Kidney epithelial cell (primary cell): Measurements from ENCODE around the gene CHRNB1. TPM values are rescaled to one million over a fixed set of nuclear protein-coding genes. Genes with fewer than 3 reads are reported as not detected.

Experiments used
- DNase-seq: peaks from one replicate; pipeline ENCODE4 v3.0.0-alpha.2; 2010; ENCODE audit warnings: low read depth
- H3K27me3 ChIP-seq: 2 replicates; pipeline ENCODE4 v1.6.0; 2011; ENCODE audit warnings: low read length; ENCODE audit not compliant: control insufficient read depth, insufficient read depth
- H3K36me3 ChIP-seq: 2 replicates; pipeline ENCODE4 v1.5.1; 2011; ENCODE audit warnings: low read length; ENCODE audit not compliant: control insufficient read depth, insufficient read depth
- H3K4me3 ChIP-seq: 2 replicates; pipeline ENCODE4 v1.5.1; 2011; ENCODE audit warnings: low read depth, mild to moderate bottlenecking, control low read depth, low read length
- total RNA-seq: library from RNA; depleted of rRNA; stranded (reverse); fragments of >200 nt; gene quantifications from 2 replicates; pipeline ENCODE4 v1.2.3, GENCODE V29; 2015
- TF ChIP-seq, protein P1 (sequence below): IDR thresholded peaks from 2 replicates; pipeline ENCODE4 v1.5.1; 2011; ENCODE audit warnings: mild to moderate bottlenecking, moderate library complexity, low read length, control low read depth, inconsistent platforms; ENCODE audit not compliant: insufficient read depth, poor library complexity, severe bottlenecking

Gene CHRNB1
- total RNA-seq, 1 donor from 2014 or later, result 21.6 TPM

DNA sequence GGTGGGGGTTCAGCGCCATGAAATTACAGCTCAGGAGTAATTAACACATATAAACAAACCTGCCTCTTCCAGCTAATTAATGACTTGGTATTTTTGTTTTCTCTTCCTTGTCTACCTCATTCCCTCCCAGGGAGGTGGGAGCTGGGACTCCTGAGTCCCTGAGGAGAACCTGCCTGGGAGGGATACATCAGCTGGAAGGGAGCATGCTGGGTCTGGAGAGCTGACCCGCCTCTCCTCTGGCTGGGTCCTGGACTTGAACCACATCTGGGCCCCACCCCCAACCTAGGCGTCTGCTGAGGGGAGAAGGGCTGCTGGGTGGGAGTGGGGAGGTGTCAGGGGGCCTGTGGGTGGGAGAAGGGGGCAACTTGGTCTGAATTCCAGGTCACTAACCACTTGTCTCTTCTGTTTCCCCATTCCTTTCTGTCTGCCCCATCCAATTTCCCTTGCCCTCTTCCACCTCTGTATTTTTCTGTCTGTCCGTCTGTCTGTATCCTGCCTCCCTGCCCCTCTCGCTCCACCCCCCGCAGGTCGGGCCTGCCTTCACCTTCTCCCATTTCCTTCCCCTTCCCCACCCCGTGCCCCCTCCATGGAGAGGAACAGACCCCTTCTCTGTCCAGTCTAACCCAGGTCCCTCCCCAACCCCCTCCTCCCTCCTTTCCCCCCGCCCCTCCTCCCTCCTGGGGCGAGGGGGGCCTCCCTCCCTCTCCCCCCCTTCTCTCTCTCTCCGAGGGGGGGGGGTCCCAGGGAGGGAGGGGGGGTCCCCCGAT is 37.2 kb upstream of the CHRNB1 start, which contains the start of gene NLGN2:
Gene NLGN2 (plus strand): TSS at position 361 of the 767 bp plus-strand sequence. CDS start 411 bp downstream, outside the sequence.
- H3K36me3 ChIP-seq, result no peaks in the 10 kb centered on the region
- TF ChIP-seq, protein P1, sequence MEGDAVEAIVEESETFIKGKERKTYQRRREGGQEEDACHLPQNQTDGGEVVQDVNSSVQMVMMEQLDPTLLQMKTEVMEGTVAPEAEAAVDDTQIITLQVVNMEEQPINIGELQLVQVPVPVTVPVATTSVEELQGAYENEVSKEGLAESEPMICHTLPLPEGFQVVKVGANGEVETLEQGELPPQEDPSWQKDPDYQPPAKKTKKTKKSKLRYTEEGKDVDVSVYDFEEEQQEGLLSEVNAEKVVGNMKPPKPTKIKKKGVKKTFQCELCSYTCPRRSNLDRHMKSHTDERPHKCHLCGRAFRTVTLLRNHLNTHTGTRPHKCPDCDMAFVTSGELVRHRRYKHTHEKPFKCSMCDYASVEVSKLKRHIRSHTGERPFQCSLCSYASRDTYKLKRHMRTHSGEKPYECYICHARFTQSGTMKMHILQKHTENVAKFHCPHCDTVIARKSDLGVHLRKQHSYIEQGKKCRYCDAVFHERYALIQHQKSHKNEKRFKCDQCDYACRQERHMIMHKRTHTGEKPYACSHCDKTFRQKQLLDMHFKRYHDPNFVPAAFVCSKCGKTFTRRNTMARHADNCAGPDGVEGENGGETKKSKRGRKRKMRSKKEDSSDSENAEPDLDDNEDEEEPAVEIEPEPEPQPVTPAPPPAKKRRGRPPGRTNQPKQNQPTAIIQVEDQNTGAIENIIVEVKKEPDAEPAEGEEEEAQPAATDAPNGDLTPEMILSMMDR, result no peak
- no peak within 1 kb of the TSS for H3K4me3 ChIP-seq

DNA sequence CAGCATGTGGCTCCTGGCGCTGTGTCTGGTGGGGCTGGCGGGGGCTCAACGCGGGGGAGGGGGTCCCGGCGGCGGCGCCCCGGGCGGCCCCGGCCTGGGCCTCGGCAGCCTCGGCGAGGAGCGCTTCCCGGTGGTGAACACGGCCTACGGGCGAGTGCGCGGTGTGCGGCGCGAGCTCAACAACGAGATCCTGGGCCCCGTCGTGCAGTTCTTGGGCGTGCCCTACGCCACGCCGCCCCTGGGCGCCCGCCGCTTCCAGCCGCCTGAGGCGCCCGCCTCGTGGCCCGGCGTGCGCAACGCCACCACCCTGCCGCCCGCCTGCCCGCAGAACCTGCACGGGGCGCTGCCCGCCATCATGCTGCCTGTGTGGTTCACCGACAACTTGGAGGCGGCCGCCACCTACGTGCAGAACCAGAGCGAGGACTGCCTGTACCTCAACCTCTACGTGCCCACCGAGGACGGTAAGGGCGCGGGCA is 36.6 kb upstream of the CHRNB1 start:
- no peaks in the 10 kb centered on the region for H3K27me3 ChIP-seq
- TF ChIP-seq, protein P1, result no peak
- no peak overlapping the region for H3K4me3 ChIP-seq
- no peaks in the 10 kb centered on the region for H3K36me3 ChIP-seq
- DNase-seq, result no peak

More for the DNA sequence above, 37.2 kb upstream of the CHRNB1 start, which contains the start of gene NLGN2:
- no peak for DNase-seq
- H3K27me3 ChIP-seq, result no peaks in the 10 kb centered on the region

DNA sequence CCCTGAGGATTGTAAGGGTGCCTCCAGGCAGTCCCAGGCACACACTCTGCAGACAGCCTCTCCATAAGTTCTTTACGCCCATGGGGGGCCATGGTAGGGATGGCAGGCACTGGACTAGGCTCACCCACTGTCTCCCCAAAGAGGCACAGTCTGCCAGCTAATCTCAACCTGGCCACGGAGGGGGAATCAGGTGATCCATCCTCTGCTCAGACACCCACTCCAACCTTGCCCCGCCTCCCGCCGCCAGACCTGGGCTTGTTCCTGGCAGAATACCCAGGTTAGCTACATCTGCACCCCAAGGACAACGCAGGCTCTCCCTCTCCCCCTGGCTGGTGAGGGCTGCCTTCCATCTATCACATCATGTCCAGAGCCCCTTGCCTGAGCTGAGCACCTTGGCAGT is 36.0 kb upstream of the CHRNB1 start:
- DNase-seq, result no peak
- H3K27me3 ChIP-seq, result no peaks in the 10 kb centered on the region
- H3K4me3 ChIP-seq, result no peak overlapping the region
- H3K36me3 ChIP-seq, result no peaks in the 10 kb centered on the region
- TF ChIP-seq, protein P1, result no peak

DNA sequence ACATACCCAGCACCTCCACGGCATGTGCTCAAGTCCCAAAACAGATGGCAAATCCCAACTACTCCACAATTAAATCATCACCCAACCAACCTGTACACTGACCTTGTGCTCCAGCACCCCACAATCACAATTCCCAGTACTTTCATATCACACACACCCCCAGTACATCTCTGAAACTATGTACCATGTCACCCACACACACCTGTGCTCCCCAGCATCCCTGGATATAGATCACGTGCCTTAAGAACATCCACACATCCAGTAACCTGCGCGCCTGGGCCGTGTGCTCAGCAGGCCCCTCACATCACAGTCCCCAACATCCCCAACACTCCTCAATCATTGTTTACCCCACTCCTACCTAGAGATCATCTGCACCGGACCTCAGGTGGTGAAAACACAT is 35.1 kb upstream of the CHRNB1 start:
- Histone ChIP-seq H3K27me3 (no peaks in the 10 kb centered on the region), H3K4me3 (no peak overlapping the region), H3K36me3 (no peaks in the 10 kb centered on the region)
- DNase-seq, result no peak
- TF ChIP-seq, protein P1, result no peak

DNA sequence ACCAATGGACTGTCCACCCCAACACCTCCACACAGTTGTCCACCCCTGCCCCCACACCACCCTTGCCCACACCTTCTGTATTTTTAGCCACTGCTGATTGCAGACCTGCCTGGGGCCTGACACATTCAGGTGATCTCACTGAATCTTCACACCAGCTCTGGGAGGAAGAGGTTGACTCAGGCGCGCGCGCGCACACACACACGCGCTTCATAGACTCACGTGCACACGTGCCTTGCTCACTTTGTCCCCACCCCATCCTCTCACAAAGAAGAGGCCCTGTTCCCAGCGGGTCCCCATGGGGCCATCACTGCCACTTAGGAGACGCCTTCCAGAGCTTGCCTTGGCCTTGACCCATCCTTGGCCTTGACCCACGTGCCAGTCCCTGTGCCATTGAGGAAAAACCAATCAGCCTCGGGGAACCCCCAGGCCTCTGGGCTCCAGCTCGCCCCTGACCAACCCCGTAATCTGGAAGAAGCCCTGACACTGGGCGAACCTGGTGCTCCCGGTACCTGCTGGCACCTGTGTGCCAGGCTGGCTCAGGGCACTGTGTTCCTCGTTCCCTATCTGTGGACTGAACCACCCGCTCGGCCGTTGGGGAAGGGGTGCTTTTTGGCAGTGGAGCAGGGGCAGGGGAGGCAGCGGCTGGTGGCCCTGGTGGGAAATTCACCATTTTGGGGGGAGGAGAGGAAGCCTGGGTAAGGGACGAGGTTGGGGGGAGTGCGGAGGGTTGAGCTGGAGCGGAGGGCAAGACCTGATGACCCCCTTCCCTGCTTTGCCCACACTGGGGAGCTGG is 34.0 kb upstream of the CHRNB1 start:
- TF ChIP-seq, protein P1, result no peak

More for the DNA sequence above, 34.0 kb upstream of the CHRNB1 start:
- Histone ChIP-seq H3K27me3 (no peaks in the 10 kb centered on the region), H3K4me3 (no peak overlapping the region), H3K36me3 (no peaks in the 10 kb centered on the region)
- no peak for DNase-seq
